Daoy (cell line): ENCODE results near the gene DDR2. TPM values are rescaled to one million over a fixed set of nuclear protein-coding genes. Genes with fewer than 3 reads are reported as not detected.

Experiments
- DNase-seq: peaks from one replicate; pipeline ENCODE4 v3.0.0-alpha.2; 2015; ENCODE audit warnings: low read depth
- total RNA-seq: library from RNA; depleted of rRNA; stranded (reverse); fragments of >200 nt; shearing (Covaris generic); gene quantifications from 2 replicates; pipeline ENCODE4 v1.2.3, GENCODE V29; 2014

The DDR2 gene
- total RNA-seq, 1 experiment from 2014 or later, result 17.8 TPM

GRCh38 chr1:162671664-162672410 is 39.6 kb downstream of the DDR2 start:
- DNase-seq, result no peak

- no peak for DNase-seq
Observed at GRCh38 chr1:162672622-162673260, 40.5 kb downstream of the DDR2 start.

GRCh38 chr1:162674034-162674608 is 41.9 kb downstream of the DDR2 start:
- peak; percentile 42 for DNase-seq

GRCh38 chr1:162676087-162676486 is 43.8 kb downstream of the DDR2 start:
- DNase-seq, result peak; percentile 52

GRCh38 chr1:162676750-162677149 is 44.5 kb downstream of the DDR2 start:
- no peak for DNase-seq

GRCh38 chr1:162677607-162678371 is 45.5 kb downstream of the DDR2 start:
- DNase-seq, result no peak

- DNase-seq, result peak; percentile 38
Observed at GRCh38 chr1:162678439-162678838, 46.2 kb downstream of the DDR2 start.

GRCh38 chr1:162679298-162679697 is 47.0 kb downstream of the DDR2 start:
- no peak for DNase-seq

- DNase-seq, result no peak
Observed at GRCh38 chr1:162680419-162681121, 48.3 kb downstream of the DDR2 start.

- no peak for DNase-seq
Observed at GRCh38 chr1:162681122-162681436, 48.8 kb downstream of the DDR2 start.

GRCh38 chr1:162682013-162682419 is 49.8 kb downstream of the DDR2 start:
- DNase-seq, result peak; percentile 28

- DNase-seq, result no peak
Observed at GRCh38 chr1:162687870-162688269, 55.6 kb downstream of the DDR2 start.

GRCh38 chr1:162688521-162688920 is 56.3 kb downstream of the DDR2 start:
- no peak for DNase-seq

GRCh38 chr1:162688931-162689330 is 56.7 kb downstream of the DDR2 start:
- no peak for DNase-seq

GRCh38 chr1:162689745-162690671 is 57.7 kb downstream of the DDR2 start:
- DNase-seq, result peak; percentile 64

- peak; percentile 95 for DNase-seq
Observed at GRCh38 chr1:162690672-162691434, 58.6 kb downstream of the DDR2 start.

GRCh38 chr1:162691999-162692575 is 59.8 kb downstream of the DDR2 start:
- no peak for DNase-seq

- DNase-seq, result no peak
Observed at GRCh38 chr1:162694911-162695310, 62.6 kb downstream of the DDR2 start.

GRCh38 chr1:162695687-162696086 is 63.4 kb downstream of the DDR2 start:
- DNase-seq, result no peak
